ENCODE data around the gene LRP6. TPM values are rescaled to one million over a fixed set of nuclear protein-coding genes. Genes with fewer than 3 reads are reported as not detected.

Gene LRP6
- total and polyA plus RNA-seq, 2 of the 13 experiments (the other 11 are each of a cell fraction or from before 2014, with no cell fraction given) = 33.8 to 42.0 TPM

DNA sequence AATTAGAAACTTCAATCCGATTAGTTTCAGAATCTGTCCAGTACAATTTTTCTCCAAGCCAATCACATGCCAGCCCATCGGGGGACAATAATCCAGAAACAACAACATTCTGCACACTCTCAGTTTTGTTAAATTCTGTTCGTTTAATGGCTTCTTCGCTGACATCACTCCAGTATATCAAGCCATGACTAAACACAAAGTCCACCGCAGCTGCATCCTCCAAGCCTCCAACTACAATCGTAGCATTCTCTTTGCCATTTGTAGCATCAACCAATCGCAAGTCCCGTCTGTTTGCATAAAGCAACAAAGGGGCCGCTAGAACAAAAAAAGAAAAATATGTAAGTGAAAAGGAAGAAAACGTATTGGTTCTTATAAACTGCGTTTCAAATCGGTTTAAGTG lies 22.5 kb downstream of the LRP6 start:
- CTCF ChIA-PET (ENCODE audit: low intra/inter-chr PET ratio, low total read pairs) = no interaction called here
- Histone ChIP-seq H3K9ac (ENCODE audit: insufficient read depth, low read depth, low read length) (no peak overlapping the region), H3K9me3 (ENCODE audit: low read length) (no peaks in the 10 kb centered on the region), H3K79me2 (ENCODE audit: insufficient read depth, low read length) (peaks cover 92% of the 10 kb centered on the region), H3K36me3 (replicated peaks in 1 of 2; ENCODE audit: control insufficient read depth in 1 of 2, insufficient read depth in 2 of 2, low read length in 2 of 2) (peaks cover 4 to 8% of the 10 kb centered on the region in 2 experiments; a peak in 2 of 5 replicates), H3K4me2 (ENCODE audit: low read depth, low read length) (no peak overlapping the region), H2AFZ (ENCODE audit: low read length) (no peak overlapping the region), H3K4me1 (ENCODE audit: insufficient read depth, low read length) (peaks cover 70% of the 10 kb centered on the region), H3K27me3 (ENCODE audit: control insufficient read depth in 1 of 2, insufficient read depth in 2 of 2, low read length in 2 of 2) (no peaks in the 10 kb centered on the region), H3K4me3 (replicated peaks in 1 of 3; ENCODE audit: insufficient read depth in 1 of 3, low read depth in 2 of 3, low read length in 3 of 3) (no peak overlapping the region), H4K20me1 (ENCODE audit: insufficient read depth, low read length) (peaks cover 9% of the 10 kb centered on the region; the same call in 1 of the 2 replicates), H3K27ac (ENCODE audit: extremely low read length, insufficient read depth, low read length) (no peak overlapping the region)
- intact Hi-C loops (cut with micrococcal nuclease; ENCODE audit: unreplicated experiment) = no loop called here
- FAIRE-seq = no peak
- no peak for DNase-seq (ENCODE audit: low spot score)
- TF ChIP-seq ZFP90 (CRISPR knock-in tag; IDR thresholded peaks at IDR 0.05; ENCODE audit: borderline replicate concordance) = no peak
- no peak for TF ChIP-seq ZFP36L2 (CRISPR knock-in tag; IDR thresholded peaks at IDR 0.05)
- TF ChIP-seq, protein P1, sequence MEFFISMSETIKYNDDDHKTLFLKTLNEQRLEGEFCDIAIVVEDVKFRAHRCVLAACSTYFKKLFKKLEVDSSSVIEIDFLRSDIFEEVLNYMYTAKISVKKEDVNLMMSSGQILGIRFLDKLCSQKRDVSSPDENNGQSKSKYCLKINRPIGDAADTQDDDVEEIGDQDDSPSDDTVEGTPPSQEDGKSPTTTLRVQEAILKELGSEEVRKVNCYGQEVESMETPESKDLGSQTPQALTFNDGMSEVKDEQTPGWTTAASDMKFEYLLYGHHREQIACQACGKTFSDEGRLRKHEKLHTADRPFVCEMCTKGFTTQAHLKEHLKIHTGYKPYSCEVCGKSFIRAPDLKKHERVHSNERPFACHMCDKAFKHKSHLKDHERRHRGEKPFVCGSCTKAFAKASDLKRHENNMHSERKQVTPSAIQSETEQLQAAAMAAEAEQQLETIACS (CRISPR knock-in tag; IDR thresholded peaks at IDR 0.05) = no peak
- TF ChIP-seq CAMTA2 (CRISPR knock-in tag; IDR thresholded peaks at IDR 0.05; ENCODE audit: borderline replicate concordance) = no peak
- no peak for TF ChIP-seq ATAD3A (CRISPR knock-in tag; IDR thresholded peaks at IDR 0.05)
- TF ChIP-seq ZMAT3 (CRISPR knock-in tag; conservative IDR thresholded peaks at IDR 0.05) = no peak
- POLR2A ChIA-PET = no interaction called here
- 96% methylated on average over 12 of the region's 12 CpGs for WGBS (ENCODE audit: low lambda C conversion rate)
- no peak for ATAC-seq
- in situ Hi-C loops (cut with HindIII; ENCODE audit: extremely low pct_ligation_motif_present, low pct_unique_long_range_greater_than_20kb) = no loop called here
- BruUV-seq (replicated peaks) = no TSS peak

- FAIRE-seq (peak; percentile 87), DNase-seq (ENCODE audit: low spot score) (peak; percentile 96), ATAC-seq (peak; percentile 100)
- no peak overlapping the region for H2AFZ ChIP-seq (ENCODE audit: low read length)
- no peaks in the 10 kb centered on the region for H3K27me3 ChIP-seq (ENCODE audit: control insufficient read depth in 1 of 2, insufficient read depth in 2 of 2, low read length in 2 of 2)
- H3K9me3 ChIP-seq (ENCODE audit: low read length) = no peaks in the 10 kb centered on the region
- intact Hi-C loops (cut with micrococcal nuclease; ENCODE audit: unreplicated experiment) = no loop called here
- H4K20me1 ChIP-seq (ENCODE audit: insufficient read depth, low read length) = no peaks in the 10 kb centered on the region
- peak overlapping the region; percentile 78 for H3K4me2 ChIP-seq (ENCODE audit: low read depth, low read length)
- peak overlapping the region; percentile 95 for H3K27ac ChIP-seq (ENCODE audit: extremely low read length, insufficient read depth, low read length)
- POLR2A ChIA-PET = interaction anchor here (0.8 to 1.4 kb wide), 6 partner anchors 11 to 117 kb away, joined by 3 to 9 read pairs (median 3); partner anchors contain the start of genes BORCS5 and LRP6
- H3K79me2 ChIP-seq (ENCODE audit: insufficient read depth, low read length) = peaks cover 95% of the 10 kb centered on the region
- H3K9ac ChIP-seq (ENCODE audit: insufficient read depth, low read depth, low read length) = peak overlapping the region; percentile 70
- H3K4me1 ChIP-seq (ENCODE audit: insufficient read depth, low read length) = peaks cover 86% of the 10 kb centered on the region
- CTCF ChIA-PET (ENCODE audit: low intra/inter-chr PET ratio, low total read pairs) = no interaction called here
- TSS peak; percentile 23 for BruUV-seq (replicated peaks)
- H3K36me3 ChIP-seq (replicated peaks in 1 of 2; ENCODE audit: control insufficient read depth in 1 of 2, insufficient read depth in 2 of 2, low read length in 2 of 2) = peaks cover 4 to 8% of the 10 kb centered on the region in 2 experiments; a peak in 2 of 5 replicates
- H3K4me3 ChIP-seq (replicated peaks in 1 of 3; ENCODE audit: insufficient read depth in 1 of 3, low read depth in 2 of 3, low read length in 3 of 3) = peak overlapping the region in 2 of 3 experiments; percentile 48 to 54; a peak in 4 of 6 replicates
- in situ Hi-C loops (cut with HindIII; ENCODE audit: extremely low pct_ligation_motif_present, low pct_unique_long_range_greater_than_20kb) = no loop called here
- 1% methylated on average over 5 of the region's 5 CpGs for WGBS (ENCODE audit: low lambda C conversion rate)
- peak; percentile 77; the same call in 1 of the 2 replicates for TF ChIP-seq ZNF292 (CRISPR knock-in tag; IDR thresholded peaks at IDR 0.05; ENCODE audit: borderline replicate concordance, low read depth)
- TF ChIP-seq ZNF44 (CRISPR knock-in tag; IDR thresholded peaks at IDR 0.05) = no peak
- TF ChIP-seq KAT7 (CRISPR knock-in tag; IDR thresholded peaks at IDR 0.05; ENCODE audit: borderline replicate concordance) = 0 out of 2 replicates have a peak, but pooled peaks have one; percentile 56
- TF ChIP-seq PITX1 (CRISPR knock-in tag; IDR thresholded peaks at IDR 0.05) = 0 out of 2 replicates have a peak, but pooled peaks have one; percentile 19
- TF ChIP-seq STAG1 (CRISPR knock-in tag; IDR thresholded peaks at IDR 0.05) = no peak
- TF ChIP-seq ERF (CRISPR knock-in tag; IDR thresholded peaks at IDR 0.05) = peak; percentile 65; the same call in 1 of the 2 replicates
- no peak for TF ChIP-seq FOXA1 (IDR thresholded peaks at IDR 0.05)
- peak; percentile 29 for TF ChIP-seq FOXA1 (CRISPR knock-in tag; IDR thresholded peaks at IDR 0.05)
- no peak for TF ChIP-seq GATAD1 (CRISPR knock-in tag; IDR thresholded peaks at IDR 0.05)
These were observed 26.0 kb downstream of the LRP6 start for GRCh38 chr12:12240662-12241340.

All from HepG2 (cell line).